GM18873 (cell line): ENCODE measurements around the gene RGS19.
"Not testable (repeated sequence)": the region's sequence is repeated elsewhere in the genome, so short reads cannot be mapped to it uniquely, and the experiment has no call there.

Experiments
- ATAC-seq: cut with Tn5 transposase; IDR thresholded peaks from one replicate; pipeline ENCODE4 v1.9.1; 2021; ENCODE audit warnings: mild to moderate bottlenecking, moderate library complexity, moderate number of reproducible peaks; ENCODE audit not compliant: unreplicated experiment, low FRiP score

Gene RGS19

GRCh38 chr20:64079273-64080012 is at the start of gene RGS19:
Gene RGS19 (minus strand): TSS chr20:64079518. CDS start chr20:64076886, 2,632 bp downstream.
- ATAC-seq, result no peak

DNA sequence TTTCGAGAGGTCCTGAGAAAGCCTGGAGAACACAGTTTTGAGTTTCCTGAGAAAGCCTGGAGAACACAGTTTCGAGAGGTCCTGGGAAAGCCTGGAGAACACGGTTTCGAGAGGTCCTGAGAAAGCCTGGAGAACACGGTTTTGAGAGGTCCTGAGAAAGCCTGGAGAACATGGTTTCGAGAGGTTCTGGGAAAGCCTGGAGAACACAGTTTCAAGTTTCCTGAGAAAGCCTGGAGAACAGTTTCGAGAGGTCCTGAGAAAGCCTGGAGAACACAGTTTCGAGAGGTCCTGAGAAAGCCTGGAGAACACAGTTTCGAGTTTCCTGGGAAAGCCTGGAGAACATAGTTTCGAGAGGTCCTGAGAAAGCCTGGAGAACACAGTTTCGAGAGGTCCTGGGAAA is 44.2 kb upstream of the RGS19 start:
- not testable (repeated sequence) for ATAC-seq

GRCh38 chr20:64122927-64123326 is 43.6 kb upstream of the RGS19 start:
- ATAC-seq, result not testable (repeated sequence)

DNA sequence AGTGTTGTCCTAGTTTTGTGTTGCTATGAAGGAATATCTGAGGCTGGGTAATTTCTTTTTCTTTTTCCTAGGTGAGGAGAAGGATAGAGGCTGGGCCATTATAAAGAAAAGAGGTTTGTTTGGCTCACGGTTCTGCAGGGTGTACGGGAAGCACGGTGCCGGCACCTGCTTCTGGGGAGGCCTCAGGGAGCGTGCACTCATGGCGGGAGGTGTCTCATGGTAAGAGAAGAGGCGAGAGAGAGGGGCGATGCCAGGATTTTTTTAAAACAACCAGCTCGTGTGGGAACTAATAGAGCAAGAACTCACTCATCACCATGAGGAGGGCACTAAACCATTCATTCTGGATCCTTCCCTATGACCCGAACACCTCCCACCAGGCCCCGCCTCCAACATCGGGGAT is 42.3 kb upstream of the RGS19 start:
- no peak for ATAC-seq

DNA sequence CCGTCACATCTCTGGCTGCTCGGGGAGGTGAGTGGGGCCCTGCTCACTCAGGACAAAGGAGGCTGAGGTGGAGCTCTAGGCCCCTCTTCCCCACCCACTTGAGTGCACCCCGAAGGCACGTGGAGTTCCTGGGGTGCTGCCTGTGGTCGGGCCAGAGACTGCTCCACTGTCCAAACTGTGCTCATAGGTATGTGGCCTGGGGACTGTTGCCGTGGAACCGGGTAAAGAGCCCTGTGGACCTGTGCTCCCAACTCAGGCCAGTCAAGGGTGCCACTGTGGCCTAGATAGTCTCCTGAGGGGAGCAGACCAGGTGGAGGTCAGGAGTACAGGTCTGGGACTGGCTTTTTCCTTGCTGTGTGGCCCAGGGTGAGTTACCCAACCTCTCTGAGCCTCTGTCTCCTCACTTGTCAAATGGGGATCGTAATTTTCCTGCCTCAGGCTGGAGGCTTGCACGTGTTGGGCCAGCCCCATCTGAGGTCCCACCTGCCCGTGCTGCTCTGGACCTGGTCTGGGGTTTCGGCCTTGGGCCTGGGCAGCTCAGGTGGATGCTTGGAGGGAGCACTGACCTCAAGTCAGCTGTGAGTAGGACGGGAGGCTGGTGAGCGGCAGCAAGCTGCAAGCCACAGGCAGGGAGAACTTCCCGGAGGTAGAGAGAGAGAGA is 40.5 kb upstream of the RGS19 start:
- ATAC-seq, result no peak

DNA sequence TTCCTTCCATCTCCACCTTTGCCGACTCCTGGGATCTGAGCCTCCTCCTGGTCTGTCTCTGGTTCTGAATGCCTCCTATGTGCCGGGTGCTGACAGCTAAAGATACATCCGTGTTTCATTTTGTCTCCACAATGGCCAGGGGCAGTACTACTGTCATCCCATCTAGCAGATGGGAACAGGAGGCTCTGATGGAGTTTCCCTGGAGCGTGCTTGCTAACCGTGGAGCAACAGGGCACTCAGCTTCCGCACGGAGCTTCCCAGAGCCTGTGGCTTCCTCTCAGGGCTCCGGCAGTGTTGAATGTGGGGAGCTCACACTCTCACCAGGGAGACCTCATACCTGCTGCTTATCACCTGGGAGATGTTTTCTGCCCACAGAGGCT is 40.0 kb upstream of the RGS19 start:
- no peak for ATAC-seq

GRCh38 chr20:64117432-64117777 is 38.1 kb upstream of the RGS19 start:
- not testable (repeated sequence) for ATAC-seq

DNA sequence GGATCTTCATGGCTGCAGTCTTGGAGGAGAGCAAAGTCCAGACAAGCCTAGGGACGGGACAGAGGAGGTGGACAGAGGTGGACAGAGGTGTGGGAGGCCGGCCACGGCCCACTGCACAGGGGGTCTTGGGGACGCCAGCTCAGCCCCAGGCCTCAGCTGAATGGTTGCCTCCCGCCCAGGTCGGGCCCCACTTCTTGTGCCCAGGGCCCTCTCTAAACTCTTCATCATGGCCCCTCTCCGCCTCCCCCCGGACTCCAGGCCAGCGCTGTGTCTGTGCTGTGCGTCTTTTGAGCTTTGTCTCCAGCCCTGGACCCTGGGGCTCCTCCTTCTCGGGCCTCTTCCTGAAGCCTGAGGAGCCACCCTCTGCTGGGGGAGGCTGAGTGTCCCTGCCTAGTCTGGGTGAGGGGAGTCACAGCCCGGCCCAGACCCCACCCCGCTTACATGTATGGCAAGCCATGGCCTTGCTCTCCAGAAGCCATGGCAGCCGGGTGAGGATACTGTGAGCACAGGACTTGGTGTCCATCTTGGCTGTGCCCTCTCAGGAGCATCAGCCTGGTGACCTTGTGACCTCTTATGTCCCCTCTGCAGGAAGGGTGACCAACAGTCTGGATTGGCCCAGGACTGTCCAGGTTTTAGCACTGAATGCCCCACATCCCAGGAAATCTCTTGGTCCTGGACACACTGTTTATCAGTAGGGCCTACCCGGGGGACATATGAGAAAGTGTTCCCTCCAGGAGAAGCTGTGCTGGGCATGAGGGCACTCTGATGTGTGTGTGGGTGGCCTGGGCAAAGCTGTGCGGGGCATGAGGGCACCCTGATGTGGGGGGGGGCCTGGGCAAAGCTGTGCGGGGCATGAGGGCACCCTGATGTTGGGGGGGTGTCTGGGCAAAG is 37.5 kb upstream of the RGS19 start:
- ATAC-seq, result no peak

DNA sequence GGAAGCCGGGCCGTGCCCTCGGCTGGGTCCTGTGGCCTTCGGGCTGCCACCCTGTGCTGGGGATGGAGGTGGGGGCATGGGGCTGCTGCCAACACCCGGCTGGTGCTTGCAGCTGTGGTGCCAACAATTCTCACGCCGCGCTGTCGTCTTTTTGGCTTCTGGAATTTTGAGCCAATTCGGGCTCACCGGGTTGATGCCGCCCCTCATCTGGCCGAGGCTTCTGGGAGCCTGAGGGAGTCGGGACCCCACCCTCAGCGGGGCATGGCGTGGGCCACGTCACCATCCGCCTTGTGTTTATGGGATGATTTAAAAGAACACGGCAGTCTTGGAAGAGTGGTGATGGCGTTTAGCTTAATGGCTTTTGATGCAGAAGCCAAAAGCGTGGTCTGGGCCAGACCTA is 36.7 kb upstream of the RGS19 start:
- ATAC-seq, result no peak

- no peak for ATAC-seq
Observed at GRCh38 chr20:64115171-64115911, 36.0 kb upstream of the RGS19 start.

- ATAC-seq, result no peak
Observed at GRCh38 chr20:64114356-64114971, 35.1 kb upstream of the RGS19 start.

DNA sequence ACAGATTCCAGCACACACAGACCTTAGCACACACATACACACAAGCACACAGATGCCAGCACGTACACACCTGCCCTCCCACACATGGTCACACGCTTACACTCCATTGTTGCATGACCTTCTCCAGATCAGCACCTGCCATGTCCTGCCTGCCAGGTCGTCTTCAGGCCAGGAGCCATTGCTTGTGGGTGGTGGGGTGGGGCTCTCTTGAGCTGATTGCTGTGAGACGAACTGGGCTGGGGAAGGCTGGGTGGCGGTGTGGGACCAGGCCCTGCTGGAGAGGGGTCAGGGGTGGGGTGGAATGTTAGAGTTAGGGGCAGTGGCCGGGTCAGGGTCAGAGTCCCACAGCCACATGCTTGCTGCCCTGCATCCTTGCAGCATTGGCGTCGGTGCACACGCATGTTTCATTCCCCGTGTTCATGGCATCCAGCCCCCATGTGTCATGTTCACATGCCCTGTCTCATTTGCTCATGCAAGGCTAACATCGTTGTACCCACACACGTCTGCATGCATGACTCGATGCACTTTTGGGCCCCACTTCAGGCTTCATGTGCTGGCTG is 34.6 kb upstream of the RGS19 start:
- ATAC-seq, result no peak

- ATAC-seq, result no peak
Observed at GRCh38 chr20:64113444-64113775, 34.1 kb upstream of the RGS19 start.

DNA sequence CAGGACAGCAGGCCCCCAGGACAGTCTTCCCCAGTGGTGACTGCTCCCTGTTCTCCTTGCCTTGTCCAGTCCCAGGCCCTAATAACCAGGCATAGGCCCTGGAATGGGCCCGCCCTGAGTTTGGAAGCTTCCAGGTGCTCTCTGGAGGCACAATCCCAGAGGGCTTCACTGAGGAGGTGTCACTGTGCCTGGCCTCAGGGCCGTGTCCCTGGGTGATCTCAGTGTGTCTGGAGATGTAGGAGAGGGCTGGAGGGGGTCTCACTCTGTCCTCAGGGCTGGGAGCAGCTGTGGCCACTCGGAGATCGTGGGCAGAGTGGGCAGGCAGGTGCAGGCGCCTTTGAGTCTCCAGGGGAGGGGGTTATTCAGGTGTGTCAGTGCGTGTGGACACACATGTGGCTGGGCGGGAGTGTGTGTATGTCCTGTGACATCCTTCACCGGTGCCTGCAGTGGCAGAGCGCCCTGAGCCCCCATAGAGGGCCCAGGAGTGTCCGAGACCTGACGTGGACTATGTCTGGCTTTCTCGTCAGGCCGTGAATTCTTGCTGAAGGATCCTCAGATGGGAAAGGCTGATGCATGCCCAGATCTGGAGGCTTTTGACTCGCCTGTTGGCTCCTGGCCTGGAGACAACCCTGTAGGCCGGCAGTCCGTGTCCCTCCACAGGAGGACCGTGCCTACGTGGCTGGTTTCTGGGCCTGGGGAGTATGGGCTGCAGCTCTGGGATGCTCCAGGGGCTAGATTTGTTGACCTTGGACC is 33.5 kb upstream of the RGS19 start:
- ATAC-seq, result no peak

- no peak for ATAC-seq
Observed at GRCh38 chr20:64111841-64112641, 32.7 kb upstream of the RGS19 start.

- ATAC-seq, result no peak
Observed at GRCh38 chr20:64110411-64111068, 31.2 kb upstream of the RGS19 start.

GRCh38 chr20:64109831-64110391 is 30.6 kb upstream of the RGS19 start:
- ATAC-seq, result no peak
